HepG2 (cell line): ENCODE measurements around the gene DHX16. TPM values are rescaled to one million over a fixed set of nuclear protein-coding genes. Genes with fewer than 3 reads are reported as not detected.

ENCODE experiments used
- AGO2 ChIP-seq: fragments of 200-400 bp; formaldehyde crosslinking; optimal IDR thresholded peaks from 2 replicates; pipeline ENCODE3; 2017; ENCODE audit warnings: mild to moderate bottlenecking, low read depth, low read length, moderate library complexity
- ARID4A ChIP-seq: sonication (generic); formaldehyde crosslinking; IDR thresholded peaks from 2 replicates; pipeline ENCODE4 v1.5.0; 2020; ENCODE audit warnings: mild to moderate bottlenecking, missing genetic modification reagents, borderline replicate concordance
- ARNT2 ChIP-seq: sonication (generic); formaldehyde crosslinking; IDR thresholded peaks from 2 replicates; pipeline ENCODE4 v1.8.0; 2022; ENCODE audit warnings: mild to moderate bottlenecking, low read depth, missing genetic modification reagents, moderate library complexity
- CENPBD1 ChIP-seq: sonication (generic); formaldehyde crosslinking; IDR thresholded peaks from 2 replicates; pipeline ENCODE4 v1.8.0; 2022; ENCODE audit warnings: missing genetic modification reagents, low read depth, mild to moderate bottlenecking, borderline replicate concordance
- ELF3 ChIP-seq: IDR thresholded peaks from 2 replicates; pipeline ENCODE4 v1.6.1; 2016; ENCODE audit warnings: missing genetic modification reagents, missing compliant biosample characterization
- EP300 ChIP-seq, 3 experiments: sonication (generic) in 1 of 3; formaldehyde crosslinking in 1 of 3; IDR thresholded peaks; 2 replicates each; pipeline versions ENCODE4 v1.5.1 to v1.6.1; 2011 to 2020; ENCODE audit warnings: low read depth in 2 of 3, low read length in 2 of 3, borderline replicate concordance in 1 of 3, improper control_type of control experiment in 1 of 3, mild to moderate bottlenecking in 1 of 3, missing genetic modification reagents in 1 of 3, moderate library complexity in 1 of 3
- GZF1 ChIP-seq: sonication (generic); formaldehyde crosslinking; IDR thresholded peaks from 2 replicates; pipeline ENCODE4 v1.5.1; 2020; ENCODE audit warnings: mild to moderate bottlenecking, missing genetic modification reagents
- RFXAP ChIP-seq: sonication (generic); formaldehyde crosslinking; IDR thresholded peaks from 2 replicates; pipeline ENCODE4 v1.4.0; 2020; ENCODE audit warnings: missing genetic modification reagents, borderline replicate concordance
- TEAD2 ChIP-seq: sonication (generic); formaldehyde crosslinking; IDR thresholded peaks from 2 replicates; pipeline ENCODE4 v1.9.0; 2021; ENCODE audit warnings: missing genetic modification reagents
- TFDP2 ChIP-seq: sonication (generic); formaldehyde crosslinking; IDR thresholded peaks from 2 replicates; pipeline ENCODE4 v1.4.0; 2020; ENCODE audit warnings: missing genetic modification reagents
- THYN1 ChIP-seq: sonication (generic); formaldehyde crosslinking; IDR thresholded peaks from 2 replicates; pipeline ENCODE4 v1.8.1; 2023; ENCODE audit warnings: low read depth, mild to moderate bottlenecking, moderate library complexity, missing genetic modification reagents, borderline replicate concordance
- ZBTB10 ChIP-seq: sonication (generic); formaldehyde crosslinking; IDR thresholded peaks from 2 replicates; pipeline ENCODE4 v1.4.0; 2020; ENCODE audit warnings: missing genetic modification reagents, borderline replicate concordance
- ZNF749 ChIP-seq: sonication (generic); formaldehyde crosslinking; IDR thresholded peaks from 2 replicates; pipeline ENCODE4 v1.8.0; 2022; ENCODE audit warnings: mild to moderate bottlenecking, missing genetic modification reagents, moderate library complexity, borderline replicate concordance
- ZNF773 ChIP-seq: sonication (generic); formaldehyde crosslinking; IDR thresholded peaks from 2 replicates; pipeline ENCODE4 v1.4.0; 2020; ENCODE audit warnings: missing genetic modification reagents, borderline replicate concordance
- ZNF775 ChIP-seq: sonication (generic); formaldehyde crosslinking; IDR thresholded peaks from 2 replicates; pipeline ENCODE4 v1.4.0; 2020; ENCODE audit warnings: missing genetic modification reagents, mild to moderate bottlenecking, moderate library complexity, borderline replicate concordance
- polyA plus RNA-seq, 8 experiments: library from polyadenylated mRNA; depleted of rRNA in 3 of 8; stranded (reverse) in 7 of 8; unstranded in 1 of 8; fragments of >200 nt; fragmentation: Illumina TruSeq in 4 of 8; extraction: Trizol in 4 of 8; gene quantifications; 2 replicates each; pipeline versions ENCODE4 v1.2.1 to v1.2.3, GENCODE V29; 2011 to 2016; ENCODE audit warnings: low read depth in 4 of 8, missing spikeins in 1 of 8, mixed read lengths in 1 of 8; ENCODE audit not compliant: insufficient read depth in 1 of 8
- total RNA-seq, 5 experiments: library from RNA; depleted of rRNA; stranded (reverse); fragments of >200 nt; fragmentation: Illumina TruSeq; extraction: Trizol; gene quantifications; 2 replicates each; pipeline ENCODE4 v1.2.3, GENCODE V29; 2016; ENCODE audit warnings: low read depth in 1 of 5

DHX16 gene
- total and polyA plus RNA-seq, 2 of the 13 experiments (the other 11 are each of a cell fraction or from before 2014, with no cell fraction given), result 57.0 to 58.5 TPM

- TF ChIP-seq EP300 (IDR thresholded peaks at IDR 0.05; ENCODE audit: low read depth in 2 of 2, low read length in 2 of 2), result peak; percentile 77 to 82; a peak in 3 of 4 replicates
- TF ChIP-seq EP300 (CRISPR knock-in tag; IDR thresholded peaks at IDR 0.05; ENCODE audit: borderline replicate concordance), result peak; percentile 85
- peak; percentile 98 for TF ChIP-seq ARID4A (CRISPR knock-in tag)
- TF ChIP-seq ZNF749 (CRISPR knock-in tag), result peak; percentile 40; the same call in 1 of the 2 replicates
- TF ChIP-seq GZF1 (CRISPR knock-in tag), result peak; percentile 61; the same call in 1 of the 2 replicates
- TF ChIP-seq CENPBD1 (CRISPR knock-in tag), result 0 out of 2 replicates have a peak, but pooled peaks have one; percentile 41
- TF ChIP-seq THYN1, result 0 out of 2 replicates have a peak, but pooled peaks have one; percentile 35
- TF ChIP-seq RFXAP (CRISPR knock-in tag), result peak; percentile 92
- TF ChIP-seq ELF3 (CRISPR knock-in tag), result peak; percentile 93
- no peak for TF ChIP-seq ZNF773 (CRISPR knock-in tag)
- peak; percentile 97 for TF ChIP-seq ARNT2
- TF ChIP-seq ZNF775 (CRISPR knock-in tag), result no peak; the same call in 1 of the 2 replicates
- TF ChIP-seq TEAD2 (CRISPR knock-in tag), result no peak
- TF ChIP-seq ZBTB10 (CRISPR knock-in tag), result peak; percentile 79; the same call in 1 of the 2 replicates
- TF ChIP-seq TFDP2 (CRISPR knock-in tag), result peak; percentile 100
- TF ChIP-seq AGO2, result no peak
Measured at GRCh38 chr6:30717129-30717844, 44.5 kb upstream of the DHX16 start, which contains the start of gene MDC1 (continued).
